IPS-18c (cell line): ENCODE results near the gene PLK2.
A peak's percentile ranks its signal among the peaks of the same experiment; 100 is the strongest.

ENCODE experiments used
- H3K4me3 ChIP-seq: 2 replicates; pipeline ENCODE4 v1.7.0; 2013; ENCODE audit warnings: low read depth, mild to moderate bottlenecking, low read length, moderate library complexity; ENCODE audit not compliant: insufficient read depth
- H3K9me3 ChIP-seq: one replicate; pipeline ENCODE4 v1.6.1; 2013; ENCODE audit warnings: mild to moderate bottlenecking, low read length, moderate library complexity; ENCODE audit not compliant: control insufficient read depth, insufficient read depth

The PLK2 gene

GRCh38 chr5:58486290-58486689, 26.4 kb upstream of the PLK2 start:
- Histone ChIP-seq H3K9me3 (peaks cover 2% of the 10 kb centered on the region), H3K4me3 (no peak overlapping the region)

GRCh38 chr5:58484505-58484904, 24.6 kb upstream of the PLK2 start:
- peaks cover 2% of the 10 kb centered on the region for H3K9me3 ChIP-seq
- H3K4me3 ChIP-seq: no peak overlapping the region

DNA sequence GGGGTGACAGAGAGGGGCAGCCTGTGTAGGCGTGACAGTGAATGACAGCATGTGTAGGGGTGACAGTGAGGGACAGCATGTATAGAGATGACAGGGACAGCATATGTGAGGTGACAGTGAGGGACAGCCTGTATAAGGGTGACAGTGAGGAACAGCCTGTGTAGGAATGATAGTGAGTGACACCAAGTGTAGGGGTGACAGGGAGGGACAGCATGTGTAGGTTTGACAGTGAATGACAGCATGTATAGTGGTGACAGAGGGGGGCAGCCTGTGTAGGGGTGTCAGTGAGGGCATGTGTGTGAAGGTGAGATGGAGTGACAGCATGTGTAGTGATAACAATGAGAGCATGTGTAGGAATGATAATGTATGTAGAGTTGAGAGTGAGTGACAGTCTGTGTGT, 22.6 kb upstream of the PLK2 start:
- Histone ChIP-seq H3K4me3 (no peak overlapping the region), H3K9me3 (peaks cover 2% of the 10 kb centered on the region)

DNA sequence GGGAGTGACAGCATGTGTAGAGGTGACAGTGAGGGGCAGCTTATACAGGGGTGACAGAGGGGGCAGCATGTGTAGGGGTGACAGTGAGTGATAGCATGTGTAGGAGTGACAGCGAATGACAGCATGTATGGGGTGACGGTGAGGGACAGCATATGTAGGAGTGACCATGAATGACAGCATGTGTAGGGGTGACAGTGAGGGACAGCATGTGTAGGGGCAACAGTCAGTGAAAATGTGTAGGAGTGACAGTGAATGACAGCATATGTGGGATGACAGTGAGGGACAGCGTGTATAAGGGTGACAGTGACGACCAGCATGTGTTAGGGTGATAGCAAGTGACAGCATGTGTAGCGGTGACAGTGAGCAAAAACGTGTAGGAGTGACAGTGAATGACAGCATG, 21.9 kb upstream of the PLK2 start:
- H3K4me3 ChIP-seq: no peak overlapping the region

GRCh38 chr5:58481066-58481676, 21.3 kb upstream of the PLK2 start:
- Histone ChIP-seq H3K9me3 (peaks cover 5% of the 10 kb centered on the region), H3K4me3 (no peak overlapping the region)

More for the DNA sequence above, 21.9 kb upstream of the PLK2 start:
- peaks cover 5% of the 10 kb centered on the region for H3K9me3 ChIP-seq

- Histone ChIP-seq H3K4me3 (no peak overlapping the region), H3K9me3 (peaks cover 11% of the 10 kb centered on the region)
Measured at GRCh38 chr5:58477760-58478376, 18.0 kb upstream of the PLK2 start.

DNA sequence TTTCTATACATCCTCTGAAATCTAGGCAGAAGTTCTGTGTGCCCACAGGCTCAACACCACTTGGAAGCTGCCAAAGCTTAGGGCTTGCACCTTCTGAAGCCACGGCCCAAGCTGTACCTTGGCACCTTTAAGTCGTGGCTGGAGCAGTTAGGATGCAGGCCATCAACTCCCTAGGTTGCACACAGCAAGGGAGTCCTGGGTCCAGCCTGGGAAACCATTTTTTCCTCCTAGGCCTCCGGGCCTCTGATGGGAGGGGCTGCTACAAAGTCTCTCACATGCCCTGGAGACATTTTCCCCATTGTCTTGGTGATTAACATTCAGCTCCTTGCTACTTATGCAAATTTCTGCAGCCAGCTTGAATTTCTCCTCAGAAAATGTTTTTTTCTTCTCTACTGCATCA, 15.5 kb upstream of the PLK2 start:
- Histone ChIP-seq H3K4me3 (no peak overlapping the region), H3K9me3 (peaks cover 9% of the 10 kb centered on the region)

DNA sequence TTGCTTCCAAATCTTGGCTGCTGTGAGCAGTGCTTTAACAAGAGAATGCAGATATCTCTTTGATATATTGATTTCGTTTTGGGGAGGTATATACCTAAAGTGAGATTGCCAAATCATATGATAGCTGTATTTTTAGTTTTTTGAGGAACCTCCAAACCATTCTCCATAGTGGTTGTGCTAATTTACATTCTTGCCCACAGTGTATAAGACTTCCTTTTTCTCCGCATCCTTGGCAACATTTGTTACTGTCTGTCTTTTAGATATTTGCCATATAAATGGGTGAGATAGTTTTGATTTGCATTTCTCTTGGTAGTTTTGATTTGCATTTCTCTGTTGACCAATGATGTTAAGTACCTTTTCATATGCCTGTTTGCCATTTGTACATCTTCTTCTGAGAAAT, 10.0 kb upstream of the PLK2 start:
- Histone ChIP-seq H3K9me3 (peaks cover 3% of the 10 kb centered on the region), H3K4me3 (no peak overlapping the region)

- no peaks in the 10 kb centered on the region for H3K9me3 ChIP-seq
Measured at GRCh38 chr5:58466939-58467338, 7.1 kb upstream of the PLK2 start.

GRCh38 chr5:58462623-58463230, 2.8 kb upstream of the PLK2 start:
- no peak overlapping the region for H3K4me3 ChIP-seq

More at GRCh38 chr5:58466939-58467338, 7.1 kb upstream of the PLK2 start:
- H3K4me3 ChIP-seq: no peak overlapping the region

DNA sequence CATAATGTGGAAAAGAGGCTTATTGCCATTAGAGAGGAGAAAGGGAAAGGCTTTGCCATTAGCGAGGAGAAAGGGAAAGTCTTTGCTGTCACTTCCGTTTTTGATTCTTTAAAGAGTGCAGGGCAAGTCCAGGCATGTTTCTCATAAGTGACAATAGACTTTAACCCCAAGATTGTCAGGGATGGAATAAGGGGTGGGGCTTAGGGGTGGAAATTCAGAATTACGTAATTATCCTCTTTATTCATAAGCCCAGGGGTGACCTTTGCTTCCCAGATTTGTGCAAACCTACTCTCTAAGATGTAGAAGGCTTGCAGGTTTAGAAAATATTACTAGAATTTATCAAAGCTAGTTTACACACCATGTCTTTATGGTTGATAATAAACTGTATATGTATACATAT, 2.3 kb upstream of the PLK2 start:
- no peak overlapping the region for H3K4me3 ChIP-seq
- H3K9me3 ChIP-seq: no peaks in the 10 kb centered on the region

More at GRCh38 chr5:58462623-58463230, 2.8 kb upstream of the PLK2 start:
- no peaks in the 10 kb centered on the region for H3K9me3 ChIP-seq

DNA sequence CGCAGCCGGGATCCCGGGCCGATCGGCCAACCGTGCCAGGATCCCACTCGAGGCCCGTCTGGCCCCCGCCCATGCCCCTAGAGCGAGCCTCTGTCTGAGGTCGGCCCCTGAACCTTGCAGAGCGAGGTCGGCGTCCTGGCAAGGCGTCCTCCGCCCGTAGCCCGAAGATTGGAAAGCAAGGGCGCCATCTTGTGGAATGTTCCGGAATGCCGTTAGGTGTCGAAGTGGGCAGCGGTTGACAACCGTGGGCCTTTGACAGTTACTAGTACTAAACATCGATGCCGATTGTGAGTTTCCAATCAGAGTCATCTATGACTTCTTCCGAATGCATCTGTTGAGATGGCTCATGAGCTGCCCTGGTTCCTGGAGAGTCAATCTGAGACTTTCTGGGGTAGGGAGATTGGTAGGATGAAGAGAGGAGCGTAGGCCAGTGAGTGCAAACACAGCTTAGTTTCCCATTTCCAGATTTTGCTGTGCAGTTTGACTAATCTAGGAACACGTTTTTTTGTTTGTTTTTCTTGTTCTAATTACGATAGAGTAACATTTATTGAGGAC, 923 bp upstream of the PLK2 start:
- Histone ChIP-seq H3K9me3 (no peaks in the 10 kb centered on the region), H3K4me3 (peak overlapping the region; percentile 70)

DNA sequence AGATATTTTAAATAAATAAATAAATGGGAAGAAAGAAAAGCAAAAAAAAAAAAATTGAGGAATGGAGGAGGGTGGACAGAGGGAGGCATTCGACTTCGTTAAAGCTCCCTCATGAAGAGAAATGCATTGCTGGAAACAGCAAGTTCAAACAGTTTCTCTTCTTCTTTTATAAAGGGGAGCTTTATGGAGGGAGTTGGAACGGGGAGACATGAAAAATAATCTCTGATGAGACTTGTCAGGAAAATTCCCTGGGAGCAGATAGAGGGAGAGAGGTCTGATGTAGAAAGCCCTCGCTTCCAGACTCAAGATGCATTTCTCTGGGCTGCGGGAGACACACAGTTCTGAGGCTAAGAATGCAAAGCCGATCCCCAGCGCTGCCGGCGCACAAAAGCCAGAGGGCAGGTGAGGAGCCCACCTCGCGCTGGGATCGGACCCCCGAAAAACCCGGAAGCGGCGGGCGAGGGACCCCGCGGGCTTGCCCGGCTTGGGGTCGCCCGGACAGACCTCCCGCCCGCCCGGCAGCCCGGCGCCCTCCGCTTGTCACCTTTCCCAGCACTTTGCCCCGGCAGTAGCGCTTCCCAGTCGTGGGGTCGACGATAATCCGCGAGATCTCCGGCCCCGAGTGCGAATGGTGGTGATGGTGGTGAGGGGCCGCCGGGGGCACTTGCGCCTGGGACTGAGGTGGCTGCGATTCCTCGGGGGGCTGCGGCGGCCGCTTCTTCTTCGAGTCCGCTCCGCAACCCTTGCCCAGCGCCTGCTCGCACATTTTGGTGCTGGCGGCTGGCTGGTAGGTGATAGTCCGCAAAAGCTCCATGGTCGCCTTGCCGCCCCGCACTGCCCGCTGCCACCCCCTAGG, 512 bp downstream of the PLK2 start:
- H3K4me3 ChIP-seq: peak overlapping the region; percentile 70

DNA sequence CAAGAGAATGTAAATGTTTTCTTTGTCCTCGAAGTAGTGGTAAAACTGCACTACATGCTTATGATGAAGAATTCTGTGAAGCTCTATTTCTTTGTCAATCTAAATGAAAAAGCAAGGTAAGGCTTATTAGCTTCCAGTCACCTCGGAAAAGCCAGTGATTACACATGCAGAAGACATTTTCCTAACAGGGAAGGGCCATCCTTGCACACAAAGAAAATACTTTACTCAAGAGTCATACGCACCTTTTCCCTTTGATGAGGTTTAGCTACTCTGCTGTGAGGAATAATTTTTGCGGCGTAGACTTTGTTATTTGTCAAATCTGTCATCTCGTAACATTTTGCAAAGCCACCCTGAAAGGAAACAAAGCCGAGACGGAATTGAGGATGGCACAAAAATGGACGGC, 1.1 kb downstream of the PLK2 start:
- H3K9me3 ChIP-seq: no peaks in the 10 kb centered on the region
- peak overlapping the region; percentile 70 for H3K4me3 ChIP-seq

More for the DNA sequence above, 512 bp downstream of the PLK2 start:
- no peaks in the 10 kb centered on the region for H3K9me3 ChIP-seq

GRCh38 chr5:58458141-58458742, 1.6 kb downstream of the PLK2 start:
- H3K4me3 ChIP-seq: no peak overlapping the region

DNA sequence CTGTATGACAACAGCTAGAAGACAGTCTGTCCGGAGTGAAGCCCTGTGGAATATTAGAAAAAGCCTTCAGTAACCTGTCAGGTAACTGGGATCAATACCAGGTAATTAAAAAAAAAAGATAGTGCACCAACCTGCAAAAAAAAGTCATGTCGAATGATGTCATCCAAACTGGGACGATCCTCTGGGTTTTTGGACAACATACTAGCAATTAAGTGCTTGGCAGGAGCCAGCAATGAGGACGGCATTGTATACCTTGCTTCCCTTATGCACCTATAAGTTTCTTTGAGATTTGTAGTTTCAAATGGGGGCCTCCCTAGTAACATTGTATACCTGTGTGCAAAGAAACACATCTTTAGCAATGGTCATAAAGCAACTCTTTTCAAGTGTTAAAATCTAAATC, 2.8 kb downstream of the PLK2 start:
- Histone ChIP-seq H3K9me3 (no peaks in the 10 kb centered on the region), H3K4me3 (no peak overlapping the region; the same call in 1 of the 2 replicates)

More at GRCh38 chr5:58458141-58458742, 1.6 kb downstream of the PLK2 start:
- H3K9me3 ChIP-seq: no peaks in the 10 kb centered on the region

GRCh38 chr5:58456486-58456885, 3.4 kb downstream of the PLK2 start:
- Histone ChIP-seq H3K9me3 (no peaks in the 10 kb centered on the region), H3K4me3 (no peak overlapping the region)
